Ascending aorta (tissue), 2 donors: ENCODE measurements around the gene GABRB2. TPM values are rescaled to one million over a fixed set of nuclear protein-coding genes. Genes with fewer than 3 reads are reported as not detected.

Source experiments
- DNase-seq, 2 donors: peaks; one replicate each; pipeline ENCODE4 v3.0.0-alpha.2; 2019; ENCODE audit warnings: low spot score in 2 of 2
- H3K27ac ChIP-seq, 2 donors: fragments of 200-600 bp; sonication (generic); one replicate each; pipeline ENCODE4 v1.5.1; 2016 to 2017; ENCODE audit warnings: mild to moderate bottlenecking in 1 of 2
- H3K27me3 ChIP-seq: fragments of 200-600 bp; sonication (generic); one replicate; pipeline ENCODE4 v1.5.1; 2017
- H3K36me3 ChIP-seq, 2 donors: fragments of 200-600 bp; sonication (generic); one replicate each; pipeline ENCODE4 v1.5.1; 2016
- H3K4me1 ChIP-seq, 2 donors: fragments of 200-600 bp; sonication (generic); one replicate each; pipeline ENCODE4 v1.5.1; 2016 to 2017; ENCODE audit warnings: mild to moderate bottlenecking in 1 of 2
- H3K4me3 ChIP-seq, 2 donors: fragments of 200-600 bp; sonication (generic); one replicate each; pipeline ENCODE4 v1.5.1; 2016 to 2017; ENCODE audit warnings: mild to moderate bottlenecking in 1 of 2
- H3K9me3 ChIP-seq, 2 donors: fragments of 200-600 bp; sonication (generic); one replicate each; pipeline ENCODE4 v1.5.1; 2016
- intact Hi-C: fragments of 100-400 bp; cut with DNase I; formaldehyde crosslinking; loops from one replicate; pipeline ENCODE4 v1.15.1; 2023
- total RNA-seq: library from RNA; depleted of rRNA; stranded (reverse); fragments of >200 nt; gene quantifications from one replicate; pipeline ENCODE4 v1.1.0, GENCODE V29; 2016
- TF ChIP-seq, protein P1 (sequence below), 3 experiments: fragments of 200-600 bp in 2 of 3; fragments of 450-650 bp in 1 of 3; sonication (generic) in 2 of 3; IDR thresholded peaks; one replicate each; pipeline ENCODE4 v1.5.1; 2016 to 2019; ENCODE audit warnings: antibody characterized with exemption in 3 of 3, mild to moderate bottlenecking in 1 of 3, moderate library complexity in 1 of 3

The GABRB2 gene
- total RNA-seq, 1 donor from 2014 or later = 0.21 TPM

DNA sequence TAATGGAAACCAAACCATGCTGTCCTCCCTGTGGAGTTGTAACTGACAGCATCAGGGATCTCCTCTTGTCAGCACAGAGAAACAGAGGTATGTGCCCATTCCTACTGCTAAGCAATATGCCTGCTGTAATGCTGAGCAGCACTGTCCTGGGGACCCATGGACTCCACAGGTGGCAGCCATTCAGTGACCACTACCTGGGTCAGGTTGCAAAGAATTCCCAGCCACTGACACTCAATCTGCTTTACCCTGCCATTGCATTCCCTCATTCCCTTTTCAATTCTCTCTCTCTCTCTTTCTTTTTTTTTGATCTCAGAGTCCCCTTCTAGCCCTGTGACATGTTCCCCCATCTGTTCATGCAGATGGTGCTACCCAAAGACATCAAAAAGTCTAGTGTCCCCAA, 104.1 kb downstream of the GABRB2 start:
- intact Hi-C loops = loop anchor here (5.0 kb wide), 1 partner anchor 510 kb away; no protein-coding TSS in a partner anchor
- Histone ChIP-seq H3K36me3 (no peaks in the 10 kb centered on the region), H3K4me3 (no peak overlapping the region), H3K9me3 (no peaks in the 10 kb centered on the region), H3K4me1 (no peaks in the 10 kb centered on the region), H3K27me3 (no peaks in the 10 kb centered on the region), H3K27ac (no peak overlapping the region)
- TF ChIP-seq, protein P1, sequence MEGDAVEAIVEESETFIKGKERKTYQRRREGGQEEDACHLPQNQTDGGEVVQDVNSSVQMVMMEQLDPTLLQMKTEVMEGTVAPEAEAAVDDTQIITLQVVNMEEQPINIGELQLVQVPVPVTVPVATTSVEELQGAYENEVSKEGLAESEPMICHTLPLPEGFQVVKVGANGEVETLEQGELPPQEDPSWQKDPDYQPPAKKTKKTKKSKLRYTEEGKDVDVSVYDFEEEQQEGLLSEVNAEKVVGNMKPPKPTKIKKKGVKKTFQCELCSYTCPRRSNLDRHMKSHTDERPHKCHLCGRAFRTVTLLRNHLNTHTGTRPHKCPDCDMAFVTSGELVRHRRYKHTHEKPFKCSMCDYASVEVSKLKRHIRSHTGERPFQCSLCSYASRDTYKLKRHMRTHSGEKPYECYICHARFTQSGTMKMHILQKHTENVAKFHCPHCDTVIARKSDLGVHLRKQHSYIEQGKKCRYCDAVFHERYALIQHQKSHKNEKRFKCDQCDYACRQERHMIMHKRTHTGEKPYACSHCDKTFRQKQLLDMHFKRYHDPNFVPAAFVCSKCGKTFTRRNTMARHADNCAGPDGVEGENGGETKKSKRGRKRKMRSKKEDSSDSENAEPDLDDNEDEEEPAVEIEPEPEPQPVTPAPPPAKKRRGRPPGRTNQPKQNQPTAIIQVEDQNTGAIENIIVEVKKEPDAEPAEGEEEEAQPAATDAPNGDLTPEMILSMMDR (IDR thresholded peaks at IDR 0.05) = no peak
- no peak for DNase-seq

DNA sequence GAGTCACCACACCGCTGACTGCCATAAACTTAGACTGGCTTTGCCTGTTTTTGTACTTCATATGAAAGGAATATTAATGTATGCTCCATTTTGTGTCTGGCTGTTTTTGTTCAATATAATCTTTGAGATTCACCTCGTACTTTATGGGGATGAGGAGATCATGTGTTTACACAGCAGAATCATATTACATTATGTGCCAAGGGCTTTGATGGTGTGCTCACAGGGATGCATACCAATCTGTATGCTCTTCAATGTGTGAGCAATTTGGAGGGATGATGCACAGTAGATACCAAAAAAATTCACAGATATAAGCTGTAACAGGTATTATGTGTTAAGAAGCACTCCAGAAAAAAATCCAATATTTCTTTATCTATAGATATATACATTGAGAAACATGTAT, 113.7 kb downstream of the GABRB2 start:
- intact Hi-C loops = no loop called here
- DNase-seq = no peak
- no peaks in the 10 kb centered on the region for H3K27me3 ChIP-seq
- H3K4me3 ChIP-seq = no peak overlapping the region
- TF ChIP-seq, protein P1 (IDR thresholded peaks at IDR 0.05) = no peak
- H3K27ac ChIP-seq = no peak overlapping the region
- no peaks in the 10 kb centered on the region for H3K9me3 ChIP-seq
- no peaks in the 10 kb centered on the region for H3K4me1 ChIP-seq
- H3K36me3 ChIP-seq = no peaks in the 10 kb centered on the region

- no peaks in the 10 kb centered on the region for H3K27me3 ChIP-seq
- TF ChIP-seq, protein P1 (IDR thresholded peaks at IDR 0.05) = no peak
- no peak overlapping the region for H3K27ac ChIP-seq
- no peaks in the 10 kb centered on the region for H3K4me1 ChIP-seq
- H3K36me3 ChIP-seq = no peaks in the 10 kb centered on the region
- no peaks in the 10 kb centered on the region for H3K9me3 ChIP-seq
- H3K4me3 ChIP-seq = no peak overlapping the region
- intact Hi-C loops = no loop called here
- no peak for DNase-seq
Observed at GRCh38 chr5:161431963-161432362, 114.6 kb downstream of the GABRB2 start.

DNA sequence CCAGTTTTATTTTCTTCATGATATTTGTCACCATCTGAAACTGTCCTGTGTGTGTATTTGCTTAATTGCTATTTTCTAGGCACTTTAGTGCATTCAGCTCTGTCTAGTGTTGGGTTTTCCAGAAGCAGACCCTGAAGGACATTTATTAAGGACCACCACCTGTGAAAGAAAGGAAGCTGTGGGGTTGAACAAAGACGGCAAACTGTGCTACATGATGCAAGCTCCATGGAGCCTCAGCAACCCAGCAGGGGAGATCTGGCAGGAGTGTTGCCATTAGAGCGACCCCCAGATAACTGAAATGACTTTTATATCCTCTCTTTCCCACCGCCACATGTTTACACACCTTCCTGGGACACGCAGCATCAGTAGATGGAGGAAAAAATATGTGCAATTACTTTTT, 125.5 kb downstream of the GABRB2 start:
- no peak overlapping the region for H3K27ac ChIP-seq
- H3K4me1 ChIP-seq = no peaks in the 10 kb centered on the region
- intact Hi-C loops = no loop called here
- TF ChIP-seq, protein P1 (IDR thresholded peaks at IDR 0.05) = no peak
- H3K36me3 ChIP-seq = no peaks in the 10 kb centered on the region
- no peaks in the 10 kb centered on the region for H3K9me3 ChIP-seq
- H3K4me3 ChIP-seq = no peak overlapping the region
- no peaks in the 10 kb centered on the region for H3K27me3 ChIP-seq
- no peak for DNase-seq

- intact Hi-C loops = no loop called here
- no peaks in the 10 kb centered on the region for H3K4me1 ChIP-seq
- TF ChIP-seq, protein P1 (IDR thresholded peaks at IDR 0.05) = no peak
- no peak overlapping the region for H3K27ac ChIP-seq
- no peak for DNase-seq
- no peaks in the 10 kb centered on the region for H3K9me3 ChIP-seq
- no peaks in the 10 kb centered on the region for H3K36me3 ChIP-seq
- H3K4me3 ChIP-seq = no peak overlapping the region
- H3K27me3 ChIP-seq = no peaks in the 10 kb centered on the region
Observed at GRCh38 chr5:161420521-161420920, 126.0 kb downstream of the GABRB2 start.

DNA sequence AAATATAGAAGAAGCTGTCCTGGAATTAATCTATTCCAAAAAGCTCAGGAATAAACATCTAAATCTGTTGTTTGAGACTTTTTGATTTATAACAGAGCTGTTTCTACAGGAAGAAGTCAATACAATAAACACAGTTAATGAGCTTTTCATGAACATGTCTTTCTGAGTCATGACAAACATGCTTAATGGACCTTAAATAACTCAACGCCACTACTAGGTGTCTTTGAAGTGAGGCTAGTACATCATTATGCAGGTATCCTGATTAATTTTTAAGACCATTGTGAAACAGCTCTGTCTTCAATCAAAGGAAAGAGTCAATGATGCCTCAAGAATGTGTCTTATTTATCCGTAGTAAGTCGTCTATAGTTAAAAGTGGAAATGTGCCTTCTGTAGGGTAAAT, 131.6 kb downstream of the GABRB2 start:
- H3K4me1 ChIP-seq = no peaks in the 10 kb centered on the region
- intact Hi-C loops = no loop called here
- H3K9me3 ChIP-seq = no peaks in the 10 kb centered on the region
- no peak overlapping the region for H3K4me3 ChIP-seq
- H3K36me3 ChIP-seq = no peaks in the 10 kb centered on the region
- TF ChIP-seq, protein P1 (IDR thresholded peaks at IDR 0.05) = no peak
- DNase-seq = no peak
- H3K27ac ChIP-seq = no peak overlapping the region
- no peaks in the 10 kb centered on the region for H3K27me3 ChIP-seq
